Sigmoid colon (tissue), 7 donors: ENCODE measurements around the gene EME2. TPM values are rescaled to one million over a fixed set of nuclear protein-coding genes. Genes with fewer than 3 reads are reported as not detected.

Experiments
- DNase-seq: peaks from one replicate; pipeline ENCODE4 v3.0.0-alpha.2; 2019
- H3K27ac ChIP-seq, 4 donors: fragments of 200-600 bp; sonication (generic); one replicate each; pipeline ENCODE4 v1.5.1; 2016 to 2019; ENCODE audit warnings: mild to moderate bottlenecking in 1 of 4
- H3K27me3 ChIP-seq, 3 donors: fragments of 200-600 bp; sonication (generic); one replicate each; pipeline ENCODE4 v1.5.1; 2019; ENCODE audit warnings: mild to moderate bottlenecking in 1 of 3
- H3K36me3 ChIP-seq, 4 donors: fragments of 200-600 bp; sonication (generic); one replicate each; pipeline ENCODE4 v1.5.1; 2016 to 2019
- H3K4me1 ChIP-seq, 4 donors: fragments of 200-600 bp; sonication (generic); one replicate each; pipeline ENCODE4 v1.5.1; 2017 to 2019
- H3K4me3 ChIP-seq, 4 donors: fragments of 200-600 bp; sonication (generic); one replicate each; pipeline ENCODE4 v1.5.1; 2017 to 2019; ENCODE audit warnings: mild to moderate bottlenecking in 2 of 4, moderate library complexity in 1 of 4
- H3K9me3 ChIP-seq, 4 donors: fragments of 200-600 bp in 3 of 4; sonication (generic) in 3 of 4; one replicate each; pipeline versions ENCODE4 v1.5.1 to v1.6.1; 2013 to 2019
- EP300 ChIP-seq, 4 donors: sonication (generic); formaldehyde crosslinking; IDR thresholded peaks; one replicate each; pipeline ENCODE4 v1.6.1; 2017; ENCODE audit warnings: antibody characterized with exemption in 4 of 4
- POLR2A ChIP-seq, 2 donors: fragments of 450-650 bp; IDR thresholded peaks; one replicate each; pipeline ENCODE4 v1.6.1; 2016; ENCODE audit warnings: antibody characterized with exemption in 2 of 2, mild to moderate bottlenecking in 2 of 2, moderate library complexity in 2 of 2
- POLR2AphosphoS5 ChIP-seq, 4 donors: sonication (generic); formaldehyde crosslinking; IDR thresholded peaks; one replicate each; pipeline ENCODE4 v1.6.1; 2017; ENCODE audit warnings: antibody characterized with exemption in 4 of 4
- WGBS, 2 donors: extraction: QIAGEN DNeasy Blood & Tissue Kit; methylation state at CpG; one replicate each; pipeline ENCODE4 v1.1.7; 2013; 5-methylcytosine and 5-hydroxymethylcytosine counted together
- intact Hi-C: fragments of 100-400 bp; cut with DNase I; formaldehyde crosslinking; loops from one replicate; pipeline ENCODE4 v1.15.1; 2023
- polyA plus RNA-seq, 3 donors: library from polyadenylated mRNA; stranded (reverse); fragments of 200-250 nt; gene quantifications; one replicate each; pipeline ENCODE4 v1.2.3, GENCODE V29; 2013
- total RNA-seq, 4 donors: library from RNA; depleted of rRNA; stranded (reverse); fragments of >200 nt; gene quantifications; one replicate each; pipeline ENCODE4 v1.1.0, GENCODE V29; 2016
- TF ChIP-seq, protein P1 (sequence below), 4 experiments: fragments of 450-650 bp in 3 of 4; fragments of 200-600 bp in 1 of 4; IDR thresholded peaks; one replicate each; pipeline ENCODE4 v1.5.1; 2016 to 2019; ENCODE audit warnings: antibody characterized with exemption in 4 of 4, mild to moderate bottlenecking in 3 of 4, moderate library complexity in 2 of 4
- donor health status: healthy with polysubstance abuse.
- donor health status: Bipolar disorder and iron deficiency.
- donor health status: healthy.

The EME2 gene
- total and polyA plus RNA-seq, 7 donors = 1.8 to 17.1 (median 5.2) TPM

GRCh38 chr16:1740234-1740633 lies 32.4 kb upstream of the EME2 start:
- H3K27ac ChIP-seq = no peak overlapping the region
- peaks cover 13 to 39% (median 15%) of the 10 kb centered on the region in 4 donors for H3K36me3 ChIP-seq
- H3K4me1 ChIP-seq = no peaks in the 10 kb centered on the region
- H3K27me3 ChIP-seq = no peaks in the 10 kb centered on the region
- intact Hi-C loops = no loop called here
- H3K9me3 ChIP-seq = no peaks in the 10 kb centered on the region
- TF ChIP-seq, protein P1, sequence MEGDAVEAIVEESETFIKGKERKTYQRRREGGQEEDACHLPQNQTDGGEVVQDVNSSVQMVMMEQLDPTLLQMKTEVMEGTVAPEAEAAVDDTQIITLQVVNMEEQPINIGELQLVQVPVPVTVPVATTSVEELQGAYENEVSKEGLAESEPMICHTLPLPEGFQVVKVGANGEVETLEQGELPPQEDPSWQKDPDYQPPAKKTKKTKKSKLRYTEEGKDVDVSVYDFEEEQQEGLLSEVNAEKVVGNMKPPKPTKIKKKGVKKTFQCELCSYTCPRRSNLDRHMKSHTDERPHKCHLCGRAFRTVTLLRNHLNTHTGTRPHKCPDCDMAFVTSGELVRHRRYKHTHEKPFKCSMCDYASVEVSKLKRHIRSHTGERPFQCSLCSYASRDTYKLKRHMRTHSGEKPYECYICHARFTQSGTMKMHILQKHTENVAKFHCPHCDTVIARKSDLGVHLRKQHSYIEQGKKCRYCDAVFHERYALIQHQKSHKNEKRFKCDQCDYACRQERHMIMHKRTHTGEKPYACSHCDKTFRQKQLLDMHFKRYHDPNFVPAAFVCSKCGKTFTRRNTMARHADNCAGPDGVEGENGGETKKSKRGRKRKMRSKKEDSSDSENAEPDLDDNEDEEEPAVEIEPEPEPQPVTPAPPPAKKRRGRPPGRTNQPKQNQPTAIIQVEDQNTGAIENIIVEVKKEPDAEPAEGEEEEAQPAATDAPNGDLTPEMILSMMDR (IDR thresholded peaks at IDR 0.05) = no peak
- TF ChIP-seq POLR2A (IDR thresholded peaks at IDR 0.05) = no peak
- TF ChIP-seq POLR2AphosphoS5 (IDR thresholded peaks at IDR 0.05) = no peak
- TF ChIP-seq EP300 (IDR thresholded peaks at IDR 0.05) = no peak
- no peak overlapping the region for H3K4me3 ChIP-seq
- DNase-seq = no peak
- WGBS, 2 donors = 97 to 98% methylated on average over 33 of the region's 33 CpGs

- DNase-seq = no peak
- no peaks in the 10 kb centered on the region for H3K27me3 ChIP-seq
- no peaks in the 10 kb centered on the region for H3K4me1 ChIP-seq
- no peak overlapping the region for H3K4me3 ChIP-seq
- H3K36me3 ChIP-seq = peaks cover 14 to 46% (median 18%) of the 10 kb centered on the region in 4 donors
- H3K9me3 ChIP-seq = no peaks in the 10 kb centered on the region
- WGBS, 2 donors = 94 to 96% methylated on average over 30 of the region's 30 CpGs
- intact Hi-C loops = no loop called here
- no peak for TF ChIP-seq POLR2A (IDR thresholded peaks at IDR 0.05)
- no peak for TF ChIP-seq EP300 (IDR thresholded peaks at IDR 0.05)
- no peak for TF ChIP-seq POLR2AphosphoS5 (IDR thresholded peaks at IDR 0.05)
- no peak overlapping the region for H3K27ac ChIP-seq
These were observed 31.7 kb upstream of the EME2 start for GRCh38 chr16:1740781-1741490.

DNA sequence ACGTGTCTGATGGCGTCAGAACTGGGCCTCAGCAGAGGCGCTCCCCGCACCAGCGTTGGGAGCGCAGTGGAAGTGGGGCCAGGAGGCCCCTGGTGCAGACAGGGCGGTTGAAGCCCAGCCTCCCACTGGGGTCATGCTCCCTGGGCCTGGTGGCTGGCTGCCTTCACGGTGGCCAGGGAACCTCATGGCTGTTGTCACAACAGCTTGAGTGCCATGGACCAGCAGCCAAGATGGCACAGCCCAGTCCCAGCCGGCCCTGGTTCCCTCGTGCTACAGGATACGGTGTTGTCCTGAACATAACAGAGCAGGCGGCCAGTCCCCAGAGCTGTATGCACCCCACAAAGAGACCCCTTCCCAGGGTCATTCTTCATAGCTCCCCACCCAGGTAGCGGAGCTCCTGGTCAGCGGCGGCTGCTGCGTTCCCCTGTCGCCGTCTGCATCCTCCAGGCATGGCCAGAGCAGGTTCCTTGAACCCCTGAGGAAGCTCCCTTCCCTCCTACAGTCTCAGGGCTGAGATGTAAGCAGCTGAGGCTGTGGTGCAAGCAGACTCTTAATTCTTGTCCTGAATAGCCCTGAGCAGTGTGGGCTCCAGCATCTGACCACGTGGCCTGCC lies 31.0 kb upstream of the EME2 start:
- Histone ChIP-seq H3K27me3 (no peaks in the 10 kb centered on the region), H3K27ac (no peak overlapping the region), H3K4me1 (no peaks in the 10 kb centered on the region), H3K4me3 (no peak overlapping the region), H3K36me3 (peaks cover 14 to 53% (median 19%) of the 10 kb centered on the region in 4 donors), H3K9me3 (no peaks in the 10 kb centered on the region)
- intact Hi-C loops = no loop called here
- TF ChIP-seq, protein P1 (IDR thresholded peaks at IDR 0.05) = no peak
- TF ChIP-seq POLR2A (IDR thresholded peaks at IDR 0.05) (no peak), EP300 (IDR thresholded peaks at IDR 0.05) (no peak), POLR2AphosphoS5 (IDR thresholded peaks at IDR 0.05) (no peak)
- 95 to 96% methylated on average over 19 of the region's 19 CpGs for WGBS, 2 donors
- no peak for DNase-seq

GRCh38 chr16:1743376-1744337 lies 29.0 kb upstream of the EME2 start:
- no peak for TF ChIP-seq EP300 (IDR thresholded peaks at IDR 0.05)
- no peak for TF ChIP-seq POLR2A (IDR thresholded peaks at IDR 0.05)
- no peak for TF ChIP-seq POLR2AphosphoS5 (IDR thresholded peaks at IDR 0.05)
- TF ChIP-seq, protein P1 (IDR thresholded peaks at IDR 0.05) = no peak
- 91 to 92% methylated on average over 32 of the region's 32 CpGs for WGBS, 2 donors
- Histone ChIP-seq H3K27me3 (no peaks in the 10 kb centered on the region), H3K27ac (no peak overlapping the region), H3K9me3 (no peaks in the 10 kb centered on the region), H3K4me3 (no peak overlapping the region), H3K36me3 (peaks cover 29 to 73% (median 37%) of the 10 kb centered on the region in 4 donors), H3K4me1 (no peaks in the 10 kb centered on the region)
- intact Hi-C loops = no loop called here
- DNase-seq = no peak
